ENCODE data around the gene PLEK.

DNA sequence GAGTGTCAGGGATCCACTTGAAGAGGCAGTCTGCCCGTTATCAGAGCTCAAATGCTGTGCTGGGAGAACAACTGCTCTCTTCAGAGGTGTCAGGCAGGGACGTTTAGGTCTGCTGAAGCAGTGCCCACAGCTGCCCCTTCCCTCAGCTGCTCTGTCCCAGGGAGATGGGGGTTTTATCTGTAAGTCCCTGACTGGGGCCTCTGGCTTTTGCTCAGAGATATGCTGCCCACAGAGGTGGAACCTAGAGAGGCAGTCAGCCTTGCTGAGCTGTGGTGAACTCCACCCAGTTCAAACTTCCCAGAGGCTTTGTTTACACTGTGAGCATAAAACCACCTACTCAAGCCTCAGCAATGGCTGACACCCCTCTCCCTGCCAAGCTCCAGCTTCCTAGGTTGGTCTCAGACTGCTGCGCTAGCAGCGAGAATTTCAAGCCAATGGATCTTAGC lies 38.1 kb downstream of the PLEK start:
- TF ChIP-seq, protein P1, sequence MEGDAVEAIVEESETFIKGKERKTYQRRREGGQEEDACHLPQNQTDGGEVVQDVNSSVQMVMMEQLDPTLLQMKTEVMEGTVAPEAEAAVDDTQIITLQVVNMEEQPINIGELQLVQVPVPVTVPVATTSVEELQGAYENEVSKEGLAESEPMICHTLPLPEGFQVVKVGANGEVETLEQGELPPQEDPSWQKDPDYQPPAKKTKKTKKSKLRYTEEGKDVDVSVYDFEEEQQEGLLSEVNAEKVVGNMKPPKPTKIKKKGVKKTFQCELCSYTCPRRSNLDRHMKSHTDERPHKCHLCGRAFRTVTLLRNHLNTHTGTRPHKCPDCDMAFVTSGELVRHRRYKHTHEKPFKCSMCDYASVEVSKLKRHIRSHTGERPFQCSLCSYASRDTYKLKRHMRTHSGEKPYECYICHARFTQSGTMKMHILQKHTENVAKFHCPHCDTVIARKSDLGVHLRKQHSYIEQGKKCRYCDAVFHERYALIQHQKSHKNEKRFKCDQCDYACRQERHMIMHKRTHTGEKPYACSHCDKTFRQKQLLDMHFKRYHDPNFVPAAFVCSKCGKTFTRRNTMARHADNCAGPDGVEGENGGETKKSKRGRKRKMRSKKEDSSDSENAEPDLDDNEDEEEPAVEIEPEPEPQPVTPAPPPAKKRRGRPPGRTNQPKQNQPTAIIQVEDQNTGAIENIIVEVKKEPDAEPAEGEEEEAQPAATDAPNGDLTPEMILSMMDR (IDR thresholded peaks at IDR 0.05): no peak
- TF ChIP-seq POLR2A (IDR thresholded peaks at IDR 0.05): no peak

Data from adrenal gland (tissue), 5 donors.